Fibroblast of skin of left biceps (primary cell): ENCODE results near the gene ZNF846.
"Not testable (repeated sequence)": the region's sequence is repeated elsewhere in the genome, so short reads cannot be mapped to it uniquely, and the experiment has no call there.

Source experiments
- DNase-seq, 2 experiments: peaks; one replicate each; pipeline ENCODE4 v3.0.0-alpha.2; 2013; ENCODE audit warnings: low read depth in 2 of 2

The ZNF846 gene

GRCh38 chr19:9768175-9769112 lies at the start of gene ZNF846:
Gene ZNF846, minus strand, starts transcription at chr19:9768738. Its CDS starts 3,788 bp downstream, at chr19:9764950.
- peak; percentile 87 to 88 for DNase-seq

GRCh38 chr19:9818175-9818733 lies 49.7 kb upstream of the ZNF846 start:
- DNase-seq: no peak

- no peak for DNase-seq
Observed at GRCh38 chr19:9811139-9811538, 42.6 kb upstream of the ZNF846 start.

- no peak for DNase-seq
Observed at GRCh38 chr19:9808855-9809824, 40.6 kb upstream of the ZNF846 start.

DNA sequence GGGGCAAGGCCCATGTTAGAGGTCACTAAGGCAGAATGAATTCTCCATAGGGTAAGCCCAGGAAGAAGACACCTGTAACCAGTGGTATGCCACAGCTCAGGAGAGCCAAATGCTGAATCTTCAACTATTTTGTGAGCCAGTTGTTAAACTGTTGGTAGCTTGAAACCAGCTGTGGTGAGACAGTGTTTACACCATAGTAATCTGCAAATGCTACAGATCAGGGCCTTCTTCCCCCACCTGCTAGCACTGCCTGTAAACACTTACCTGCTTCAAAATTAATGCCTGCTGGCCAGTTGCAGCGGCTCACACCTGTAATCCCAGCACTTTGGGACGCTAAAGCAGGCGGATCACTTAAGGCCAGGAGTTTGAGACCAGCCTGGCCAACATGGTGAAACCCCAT lies 38.3 kb upstream of the ZNF846 start:
- no peak for DNase-seq

- no peak for DNase-seq
Observed at GRCh38 chr19:9801976-9802375, 33.4 kb upstream of the ZNF846 start.

DNA sequence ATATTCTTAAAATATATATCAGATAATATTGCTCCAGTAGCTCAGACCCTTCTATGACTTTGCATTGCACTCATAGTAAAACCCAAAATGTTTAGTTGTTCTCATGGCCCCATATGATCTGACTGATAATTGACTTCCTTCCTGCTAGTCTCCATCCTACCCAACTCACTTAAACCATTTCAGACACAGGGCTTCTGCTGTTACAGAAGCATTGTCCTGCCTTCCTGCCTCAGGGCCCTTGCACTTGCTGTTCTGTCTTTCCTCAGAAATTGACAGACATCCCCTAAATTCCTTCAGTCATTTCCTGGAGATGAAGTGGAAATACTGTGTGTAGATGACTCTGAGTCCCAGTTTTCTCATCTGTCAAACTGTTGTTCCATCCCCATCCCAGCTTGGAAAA lies 30.6 kb upstream of the ZNF846 start:
- DNase-seq: no peak

DNA sequence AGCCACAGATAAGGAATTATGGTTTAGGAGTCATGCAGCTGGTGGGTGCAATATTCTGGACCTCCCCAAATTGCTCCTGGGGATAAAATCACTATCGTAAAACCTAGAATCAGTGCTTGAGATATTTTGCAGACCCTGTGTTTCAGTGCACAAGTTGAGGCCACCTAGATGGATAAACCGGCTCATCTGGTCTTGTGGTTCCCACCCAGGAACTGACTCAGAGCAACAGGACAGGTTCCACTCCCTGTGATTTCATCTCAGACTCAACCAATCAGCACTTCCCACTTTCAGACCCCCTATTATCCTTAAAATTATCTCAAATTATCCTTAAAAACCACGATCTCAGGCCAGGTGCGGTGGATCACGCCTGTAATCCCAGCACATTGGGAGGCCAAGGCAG lies 29.3 kb upstream of the ZNF846 start:
- DNase-seq: no peak

DNA sequence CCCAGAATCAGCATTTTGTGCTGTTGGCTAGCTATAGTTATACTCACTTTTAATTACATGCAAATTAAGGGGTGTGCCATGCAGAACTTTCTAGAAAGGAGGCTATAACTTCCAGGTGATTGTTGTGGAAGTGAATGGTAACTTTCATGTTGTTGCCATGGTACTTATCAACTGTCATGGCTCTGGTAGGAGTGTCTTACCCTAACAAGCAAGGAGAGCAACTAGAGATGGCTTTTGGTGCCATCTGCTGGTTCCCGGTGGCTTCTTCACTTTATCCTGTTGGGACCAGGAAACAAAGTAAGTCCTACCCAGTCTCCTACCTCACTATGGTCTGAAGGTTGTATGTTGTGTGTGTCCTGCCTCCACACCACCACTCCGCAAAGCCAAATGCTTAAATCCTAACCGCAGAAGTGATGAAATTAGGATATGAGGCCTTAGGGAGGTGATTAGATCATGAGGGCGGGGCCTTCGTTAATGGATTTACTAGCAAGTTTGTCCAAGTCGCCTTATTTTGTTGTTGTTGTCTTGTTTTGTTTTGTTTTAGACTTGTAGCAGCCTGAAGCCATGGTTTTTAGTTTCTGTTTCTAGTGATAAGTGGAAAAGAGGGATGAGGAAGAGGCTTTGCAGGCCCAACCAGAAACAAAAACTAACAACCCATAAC lies 27.7 kb upstream of the ZNF846 start:
- peak; percentile 58 to 62 for DNase-seq

GRCh38 chr19:9793071-9793591 lies 24.6 kb upstream of the ZNF846 start:
- DNase-seq: no peak

DNA sequence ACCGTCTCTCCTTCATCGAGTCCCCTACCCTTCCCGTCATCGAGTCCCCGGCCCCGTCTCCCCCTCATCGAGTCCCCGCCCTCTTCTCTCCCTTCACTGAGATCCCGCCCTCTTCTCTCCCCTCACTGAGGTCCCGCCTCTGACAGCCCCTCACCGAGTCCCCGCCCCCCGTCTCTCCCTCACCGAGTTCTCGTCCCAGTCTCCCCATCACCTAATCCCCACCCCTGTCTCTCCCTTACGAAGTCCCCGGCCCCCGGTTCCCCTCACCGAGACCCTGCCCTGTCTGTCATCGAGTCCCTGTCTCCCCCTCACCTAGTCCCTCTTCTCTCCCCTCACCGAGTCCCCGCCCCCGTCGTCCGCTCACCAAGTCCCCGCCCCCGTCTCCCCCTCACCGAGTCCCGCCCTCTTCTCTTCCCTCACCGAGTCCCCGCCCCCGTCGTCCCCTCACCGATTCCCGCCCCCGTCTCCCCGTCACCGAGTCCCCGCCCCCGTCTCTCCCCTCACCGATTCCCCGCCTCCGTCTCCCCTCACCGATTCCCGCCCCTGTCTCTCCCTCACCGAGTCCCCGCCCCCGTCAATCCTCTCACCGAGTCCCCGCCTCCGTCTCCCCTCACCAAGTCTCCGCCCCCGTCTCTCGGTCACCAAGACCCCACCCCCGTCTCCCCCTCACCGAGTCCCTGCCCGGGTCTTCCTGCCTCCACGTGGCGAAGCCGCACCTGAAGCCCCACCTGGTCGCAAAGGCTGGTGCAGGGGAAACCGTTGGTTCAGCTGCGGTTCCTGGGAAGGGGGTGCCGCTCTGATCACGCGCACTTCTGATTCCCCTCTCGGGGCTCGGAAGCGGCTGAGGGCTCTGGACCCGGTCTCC lies 23.9 kb upstream of the ZNF846 start:
- DNase-seq: peak; percentile 81 to 85

GRCh38 chr19:9791552-9792205 lies 23.1 kb upstream of the ZNF846 start:
- DNase-seq: peak; percentile 90 to 91

DNA sequence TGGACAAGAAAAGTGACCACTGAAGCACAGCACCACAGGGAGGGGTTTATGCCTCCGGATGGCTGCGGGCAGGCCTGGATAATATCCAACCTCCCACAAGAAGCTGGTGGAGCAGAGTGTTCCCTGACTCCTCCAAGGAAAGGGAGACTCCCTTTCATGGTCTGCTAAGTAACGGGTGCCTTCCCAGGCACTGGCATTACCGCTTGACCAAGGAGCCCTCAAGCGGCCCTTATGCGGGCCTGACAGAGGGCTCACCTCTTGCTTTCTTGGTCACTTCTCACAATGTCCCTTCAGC lies 22.5 kb upstream of the ZNF846 start:
- DNase-seq: not testable (repeated sequence)

- DNase-seq: not testable (repeated sequence)
Observed at GRCh38 chr19:9789579-9789978, 21.0 kb upstream of the ZNF846 start.

GRCh38 chr19:9789066-9789465 lies 20.5 kb upstream of the ZNF846 start:
- DNase-seq: no peak

- DNase-seq: not testable (repeated sequence)
Observed at GRCh38 chr19:9788604-9789003, 20.1 kb upstream of the ZNF846 start.

GRCh38 chr19:9786819-9787218 lies 18.3 kb upstream of the ZNF846 start:
- DNase-seq: no peak

DNA sequence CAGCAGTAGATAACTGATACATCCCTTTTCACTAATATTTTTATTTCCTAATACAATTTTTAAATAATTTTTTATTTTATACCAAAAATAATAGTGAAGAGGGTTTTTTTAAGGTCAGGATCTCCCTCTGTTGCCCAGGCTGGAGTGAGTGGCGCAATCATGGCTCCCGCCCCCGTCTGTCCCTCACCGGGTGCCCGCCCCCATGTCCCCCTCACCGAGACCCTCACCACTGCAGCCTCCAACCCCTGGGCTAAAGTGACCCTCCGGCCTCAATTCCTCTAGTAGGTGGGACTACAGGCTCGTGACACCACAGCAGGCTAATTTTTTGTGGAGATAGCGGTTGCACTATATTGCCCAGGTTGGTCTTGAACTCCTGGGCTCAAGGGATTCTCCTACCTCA lies 17.8 kb upstream of the ZNF846 start:
- no peak for DNase-seq

- peak; percentile 85 to 88 for DNase-seq
Observed at GRCh38 chr19:9785367-9786331, 17.1 kb upstream of the ZNF846 start.
